Renal cortex interstitium (tissue), 11 donors: ENCODE measurements around the gene TEX50. TPM values are rescaled to one million over a fixed set of nuclear protein-coding genes. Genes with fewer than 3 reads are reported as not detected.
A peak's percentile ranks its signal among the peaks of the same experiment; 100 is the strongest.
"Not testable (repeated sequence)": the region's sequence is repeated elsewhere in the genome, so short reads cannot be mapped to it uniquely, and the experiment has no call there.

Experiments used
- DNase-seq, 11 donors: peaks; one replicate each; pipeline ENCODE4 v3.0.0-alpha.2; 2013; ENCODE audit warnings: low read depth in 9 of 11, low spot score in 4 of 11; ENCODE audit errors: extremely low read depth in 1 of 11
- polyA plus RNA-seq, 3 donors: library from polyadenylated mRNA; unstranded; fragments of 120-200 nt; gene quantifications; one replicate each; pipeline ENCODE4 v1.2.1, GENCODE V29; 2013; ENCODE audit not compliant: insufficient read length in 3 of 3

Gene TEX50
- polyA plus RNA-seq, 3 donors, result not detected

- no peak for DNase-seq
These were observed 13.9 kb downstream of the TEX50 start for GRCh38 chr1:173648880-173649605.

GRCh38 chr1:173660306-173660705 is 25.2 kb downstream of the TEX50 start:
- DNase-seq, result no peak

GRCh38 chr1:173661271-173661670 is 26.1 kb downstream of the TEX50 start:
- no peak for DNase-seq

- DNase-seq, result no peak
These were observed 26.6 kb downstream of the TEX50 start for GRCh38 chr1:173661763-173662162.

GRCh38 chr1:173663159-173663558 is 28.0 kb downstream of the TEX50 start:
- DNase-seq, result no peak

- no peak for DNase-seq
These were observed 31.5 kb downstream of the TEX50 start for GRCh38 chr1:173666646-173667045.

- peak; percentile 31 to 75 (median 64) for DNase-seq
These were observed 34.4 kb downstream of the TEX50 start, which contains the start of gene ANKRD45 for GRCh38 chr1:173669491-173669941. Gene ANKRD45, minus strand, starts transcription at chr1:173669851. Its CDS starts 10,433 bp downstream, at chr1:173659418.

- not testable (repeated sequence) for DNase-seq
These were observed 39.4 kb downstream of the TEX50 start for GRCh38 chr1:173674496-173674895.

- DNase-seq, result not testable (repeated sequence)
These were observed 45.0 kb downstream of the TEX50 start for GRCh38 chr1:173680152-173680551.

- no peak for DNase-seq
These were observed 47.0 kb downstream of the TEX50 start for GRCh38 chr1:173682184-173682583.

- DNase-seq, result not testable (repeated sequence)
These were observed 48.7 kb downstream of the TEX50 start for GRCh38 chr1:173683838-173684237.

GRCh38 chr1:173685121-173685520 is 50.0 kb downstream of the TEX50 start:
- not testable (repeated sequence) for DNase-seq

Other genes starting within 250 kb of the TEX50 start
- gene PRDX6, start 158.0 kb upstream of the TEX50 start, polyA plus RNA-seq, result 100 to 1,000 TPM; 330 to 381 (median 332) TPM
- gene SLC9C2, start 32.3 kb upstream of the TEX50 start, polyA plus RNA-seq, result 1 to 10 TPM in 1 of 3 donors, under 1 TPM in 2; 0.25 to 1.3 (median 0.34) TPM
- 1 to 10 TPM; 3.9 to 5.6 (median 4.7) TPM for gene ANKRD45, start 34.5 kb downstream of the TEX50 start, polyA plus RNA-seq
- gene KLHL20, start 79.6 kb downstream of the TEX50 start, polyA plus RNA-seq, result 10 to 100 TPM; 21.4 to 23.9 (median 22.5) TPM
- 10 to 100 TPM; 24.5 to 27.4 (median 24.9) TPM for gene DARS2, start 189.3 kb downstream of the TEX50 start, polyA plus RNA-seq
- gene CENPL, start 189.5 kb downstream of the TEX50 start, polyA plus RNA-seq, result 10 to 100 TPM in 2 of 3 donors, 1 to 10 TPM in 1; 9.7 to 13.0 (median 12.5) TPM
- 100 to 1,000 TPM; 562 to 661 (median 614) TPM for gene GAS5, start 232.7 kb downstream of the TEX50 start, polyA plus RNA-seq
- 10 to 100 TPM in 2 of 3 donors, 1 to 10 TPM in 1; 8.9 to 11.5 (median 10.1) TPM for gene ZBTB37, start 233.0 kb downstream of the TEX50 start, polyA plus RNA-seq